GM12878 (cell line): Measurements from ENCODE around the gene RPL10A. TPM values are rescaled to one million over a fixed set of nuclear protein-coding genes. Genes with fewer than 3 reads are reported as not detected.

Source experiments
- ATAC-seq: fragments of 200-7000 bp; cut with Tn5 transposase; 3 replicates; pipeline ENCODE4 v1.9.1; 2020; ENCODE audit warnings: mild to moderate bottlenecking, moderate library complexity
- BruUV-seq: library from RNA; stranded (reverse); fragments of 400-500 nt; replicated peaks from 2 replicates; lab custom pipeline; 2021; lab: Mats Ljungman, UMichigan
- CTCF ChIA-PET: fragments of 300-600 bp; sonication (Branson Sonifier 250); formaldehyde crosslinking; extraction: SDS; loops from one replicate; lab custom pipeline; 2021; ENCODE audit warnings: inconsistent platforms; lab: Yijun Ruan, JAX
- POLR2A ChIA-PET: fragments of 350-600 bp; formaldehyde crosslinking; extraction: SDS; loops from one replicate; lab custom pipeline; 2021; ENCODE audit warnings: inconsistent platforms; lab: Charles Lee
- RAD21 ChIA-PET: fragments of 300-600 bp; sonication (Branson Sonifier 250); formaldehyde crosslinking; loops from one replicate; lab custom pipeline; 2023; ENCODE audit warnings: antibody characterized with exemption; ENCODE audit not compliant: unreplicated experiment; lab: Charles Lee
- SMC1A ChIA-PET: fragments of 300-600 bp; sonication (Branson Sonifier 250); formaldehyde crosslinking; loops from one replicate; lab custom pipeline; 2023; ENCODE audit not compliant: unreplicated experiment, uncharacterized antibody; lab: Charles Lee
- DNase-seq: peaks from one replicate; pipeline ENCODE4 v3.0.0-alpha.2; 2011; ENCODE audit warnings: low read depth, low spot score
- FAIRE-seq: peaks from 3 replicates; lab custom pipeline; 2011; peaks lifted over from hg19 to GRCh38; lab: Jason Lieb, UNC
- H2AFZ ChIP-seq: 2 replicates; pipeline ENCODE4 v1.6.0; 2011; ENCODE audit warnings: low read depth, low read length, control low read depth; ENCODE audit not compliant: control insufficient read depth
- H3K27ac ChIP-seq: 2 replicates; pipeline ENCODE4 v1.5.1; 2011; ENCODE audit warnings: control low read depth; ENCODE audit not compliant: control insufficient read depth, insufficient read depth
- H3K27me3 ChIP-seq, 2 experiments: replicated peaks in 1 of 2; 2 replicates each; pipeline versions ENCODE4 v1.6.0 to v1.6.1; 2011; ENCODE audit warnings: low read length in 1 of 2; ENCODE audit not compliant: control insufficient read depth in 2 of 2, insufficient read depth in 2 of 2
- H3K36me3 ChIP-seq, 2 experiments: 2 replicates each; pipeline ENCODE4 v1.5.1; 2011; ENCODE audit warnings: low read length in 1 of 2; ENCODE audit not compliant: control insufficient read depth in 2 of 2, insufficient read depth in 2 of 2
- H3K4me1 ChIP-seq: 2 replicates; pipeline ENCODE4 v1.6.1; 2011; ENCODE audit warnings: mild to moderate bottlenecking, low read length, moderate library complexity, mixed read lengths; ENCODE audit not compliant: control insufficient read depth, insufficient read depth
- H3K4me2 ChIP-seq: 2 replicates; pipeline ENCODE4 v1.6.0; 2011; ENCODE audit warnings: control low read depth; ENCODE audit not compliant: control insufficient read depth, insufficient read depth
- H3K4me3 ChIP-seq: fragments of 200-600 bp; sonication (generic); 2 replicates; pipeline ENCODE4 v1.5.1; 2016
- H3K79me2 ChIP-seq: 2 replicates; pipeline ENCODE4 v1.6.0; 2011; ENCODE audit warnings: low read length; ENCODE audit not compliant: control insufficient read depth, insufficient read depth
- H3K9ac ChIP-seq: 2 replicates; pipeline ENCODE4 v1.8.0; 2011; ENCODE audit warnings: low read length, control low read depth, mixed read lengths; ENCODE audit not compliant: control insufficient read depth, insufficient read depth
- H3K9me3 ChIP-seq: replicated peaks from 3 replicates; pipeline ENCODE4 v1.5.1; 2011; ENCODE audit warnings: mild to moderate bottlenecking, low read length; ENCODE audit not compliant: control insufficient read depth, insufficient read depth
- H4K20me1 ChIP-seq: 2 replicates; pipeline ENCODE4 v1.6.0; 2011; ENCODE audit not compliant: control insufficient read depth, insufficient read depth
- ELK1 ChIP-seq: IDR thresholded peaks from 2 replicates; pipeline ENCODE4 v1.6.1; 2012; ENCODE audit warnings: low read depth, low read length, improper control_type of control experiment
- MLLT1 ChIP-seq: fragments of 450-650 bp; IDR thresholded peaks from 2 replicates; pipeline ENCODE4 v1.6.1; 2016; ENCODE audit warnings: mild to moderate bottlenecking
- RUNX3 ChIP-seq: IDR thresholded peaks from 2 replicates; pipeline ENCODE4 v1.6.1; 2012; ENCODE audit warnings: low read length, inconsistent platforms
- WGBS: methylation state at CpG from one replicate; pipeline ENCODE4 v1.1.6; 2016; ENCODE audit warnings: low lambda C conversion rate; ENCODE audit not compliant: insufficient replicate concordance, insufficient coverage; ENCODE audit errors: missing lambda C conversion rate; 5-methylcytosine and 5-hydroxymethylcytosine counted together
- in situ Hi-C: fragments of 300-500 bp; cut with MboI; formaldehyde crosslinking; loops from 9 replicates; pipeline ENCODE4 v1.14.3; 2018; ENCODE audit warnings: mixed read lengths
- intact Hi-C: fragments of 100-400 bp; cut with micrococcal nuclease; formaldehyde crosslinking; loops from one replicate; pipeline ENCODE4 v1.14.2; 2022; ENCODE audit not compliant: unreplicated experiment
- polyA plus RNA-seq, 11 experiments: library from polyadenylated mRNA; depleted of rRNA in 4 of 11; unstranded in 6 of 11; stranded (reverse) in 5 of 11; fragments of >200 nt; fragmentation: Nextera tagmentation in 4 of 11; fragmentation: Illumina TruSeq in 1 of 11; extraction: Ambion mirVana in 4 of 11; extraction: Trizol in 1 of 11; gene quantifications; 1 replicate in 1 of 11; 2 replicates in 10 of 11; pipeline versions ENCODE4 v1.2.1 to v1.2.3, GENCODE V29; 2011 to 2016; ENCODE audit warnings: inconsistent platforms in 2 of 11, missing spikeins in 2 of 11, low read depth in 1 of 11
- total RNA-seq, 4 experiments: library from RNA; depleted of rRNA in 3 of 4; stranded (reverse); fragments of >200 nt in 3 of 4; fragmentation: Illumina TruSeq in 1 of 4; extraction: Trizol in 1 of 4; gene quantifications; 2 replicates each; pipeline versions ENCODE4 v1.2.1 to v1.2.3, GENCODE V29; 2013 to 2021

RPL10A gene
- total and polyA plus RNA-seq, 10 of the 15 experiments (the other 5 are each of a cell fraction or from before 2014, with no cell fraction given): 833 to 4,029 (median 2,795) TPM

- no TSS peak for BruUV-seq
- peaks cover 7% of the 10 kb centered on the region; the same call in 1 of the 2 replicates for H4K20me1 ChIP-seq
- WGBS: 2% methylated on average over 30 of the region's 37 CpGs
Observed at GRCh38 chr6:35468980-35469750, 964 bp downstream of the RPL10A start.

More at GRCh38 chr6:35468980-35469750, 964 bp downstream of the RPL10A start:
- peaks cover 33% of the 10 kb centered on the region for H3K79me2 ChIP-seq
- ChIA-PET RAD21 (interaction anchor here (1.2 to 1.8 kb wide), 4 partner anchors 17 to 172 kb away, joined by 3 to 10 read pairs (median 6); partner anchors contain the start of genes DEF6 and FANCE), CTCF (interaction anchor here (1.0 to 3.6 kb wide), 4 partner anchors 17 to 171 kb away, joined by 3 to 20 read pairs (median 12); partner anchors contain the start of genes DEF6 and FANCE), POLR2A (interaction anchor here (0.5 to 1.7 kb wide), 5 partner anchors 17 to 226 kb away, joined by 3 to 4 read pairs (median 3); partner anchors contain the start of gene FANCE), SMC1A (interaction anchor here (1.4 to 2.1 kb wide), 3 partner anchors 20 to 168 kb away, joined by 4 to 8 read pairs (median 5); no protein-coding TSS in a partner anchor)
- peak overlapping the region; percentile 87 for H3K27ac ChIP-seq
- H3K36me3 ChIP-seq: peaks cover 11 to 14% of the 10 kb centered on the region in 2 experiments
- H3K9me3 ChIP-seq: no peaks in the 10 kb centered on the region
- peak overlapping the region; percentile 83 for H3K4me2 ChIP-seq
- peak; percentile 24 for ATAC-seq
- H2AFZ ChIP-seq: no peak overlapping the region
- intact Hi-C loops (loop anchor here (1.0 to 2.0 kb wide), 3 partner anchors 16 to 172 kb away; partner anchors contain the start of genes DEF6, FANCE and PPARD), in situ Hi-C loops (loop anchor here (5.0 kb wide), 1 partner anchor 172 kb away; the partner anchor contains the start of gene DEF6)
- FAIRE-seq: no peak
- no peaks in the 10 kb centered on the region for H3K27me3 ChIP-seq
- no peaks in the 10 kb centered on the region for H3K4me1 ChIP-seq
- TF ChIP-seq ELK1 (no peak), MLLT1 (0 out of 2 replicates have a peak, but pooled peaks have one; percentile 25), RUNX3 (peak; percentile 42; the same call in 1 of the 2 replicates)
- peak overlapping the region; percentile 99 for H3K4me3 ChIP-seq
- no peak for DNase-seq
- peak overlapping the region; percentile 97 for H3K9ac ChIP-seq
